ENCODE measurements around the gene COLGALT1.

- TF ChIP-seq POLR2A (IDR thresholded peaks at IDR 0.05): no peak
- TF ChIP-seq CTCF (IDR thresholded peaks at IDR 0.05): no peak
- TF ChIP-seq EP300 (IDR thresholded peaks at IDR 0.05): peak in 1 of 2 donors; percentile 16
Observed at GRCh38 chr19:17579661-17580244, 24.3 kb downstream of the COLGALT1 start.
